Measurements from ENCODE around the gene FGF14. TPM values are rescaled to one million over a fixed set of nuclear protein-coding genes. Genes with fewer than 3 reads are reported as not detected.
A peak's percentile ranks its signal among the peaks of the same experiment; 100 is the strongest.
"Not testable (repeated sequence)": the region's sequence is repeated elsewhere in the genome, so short reads cannot be mapped to it uniquely, and the experiment has no call there.

FGF14 gene
- polyA plus RNA-seq, 1 donor = 0.23 TPM

DNA sequence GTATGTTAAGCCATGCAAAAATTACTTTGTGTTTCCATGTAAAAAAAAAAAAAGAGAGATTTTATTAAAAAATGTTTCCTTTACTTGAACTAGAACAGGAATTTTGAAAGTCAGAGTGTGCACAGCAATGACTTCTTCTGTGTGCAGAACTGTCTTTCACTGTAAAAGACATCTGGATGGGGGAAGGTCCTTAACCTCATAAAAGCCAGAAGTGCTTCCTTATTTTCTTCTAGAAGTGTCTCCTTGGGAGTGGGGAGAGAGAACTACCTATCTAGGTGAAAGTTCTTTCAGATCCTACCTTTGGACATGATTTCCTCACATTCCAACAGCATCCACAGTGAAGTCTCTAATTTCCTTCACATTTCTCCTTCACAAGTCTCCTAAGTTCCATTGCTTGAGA lies 360.3 kb downstream of the FGF14 start:
- no peak for DNase-seq (ENCODE audit: low read depth)

DNA sequence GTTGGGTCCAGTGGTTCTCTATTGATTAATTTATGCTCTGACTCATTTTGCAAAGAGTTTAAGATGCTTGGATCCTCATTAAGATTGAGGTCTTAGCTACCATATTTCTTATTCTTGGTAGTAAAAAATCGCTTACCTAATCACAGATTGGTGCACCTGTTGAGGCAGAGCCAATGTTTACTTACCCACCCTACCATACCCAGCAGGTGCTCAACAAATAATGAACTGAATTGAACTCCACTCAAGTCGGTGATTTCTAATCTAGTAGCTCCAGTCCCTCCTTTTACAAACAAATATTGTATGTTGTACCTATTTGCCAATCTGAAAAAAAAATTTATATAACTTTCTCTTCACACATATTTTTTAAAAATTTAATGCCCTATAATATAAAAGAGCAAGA lies 361.0 kb downstream of the FGF14 start:
- DNase-seq (ENCODE audit: low read depth) = no peak

- no peak for DNase-seq (ENCODE audit: low read depth)
These were observed 362.6 kb downstream of the FGF14 start for GRCh38 chr13:102039264-102039663.

GRCh38 chr13:102038787-102039186 lies 363.1 kb downstream of the FGF14 start:
- no peak for DNase-seq (ENCODE audit: low read depth)

- DNase-seq (ENCODE audit: low read depth) = no peak
These were observed 365.9 kb downstream of the FGF14 start for GRCh38 chr13:102035969-102036368.

- no peak for DNase-seq (ENCODE audit: low read depth)
These were observed 368.0 kb downstream of the FGF14 start for GRCh38 chr13:102033857-102034331.

GRCh38 chr13:102033386-102033785 lies 368.5 kb downstream of the FGF14 start:
- no peak for DNase-seq (ENCODE audit: low read depth)

DNA sequence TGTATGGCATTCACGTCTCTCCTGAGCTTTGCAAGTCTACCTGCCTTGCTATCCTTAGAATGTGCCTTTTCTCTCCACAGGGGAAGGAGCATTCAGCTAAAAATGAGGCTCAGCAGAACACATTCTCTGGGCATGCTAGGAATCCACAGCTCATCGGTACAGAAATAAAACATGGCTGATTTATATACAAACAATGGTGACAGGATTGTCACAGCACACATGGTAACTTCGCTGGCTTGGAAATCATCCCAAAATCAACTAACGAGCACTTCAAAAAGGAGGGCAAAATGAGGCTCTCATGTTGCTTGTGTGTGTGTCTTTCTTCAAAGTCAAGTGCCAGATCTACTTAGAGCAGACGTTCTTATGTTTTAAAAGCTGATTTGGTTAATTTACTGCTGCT lies 373.0 kb downstream of the FGF14 start:
- no peak for DNase-seq (ENCODE audit: low read depth)

DNA sequence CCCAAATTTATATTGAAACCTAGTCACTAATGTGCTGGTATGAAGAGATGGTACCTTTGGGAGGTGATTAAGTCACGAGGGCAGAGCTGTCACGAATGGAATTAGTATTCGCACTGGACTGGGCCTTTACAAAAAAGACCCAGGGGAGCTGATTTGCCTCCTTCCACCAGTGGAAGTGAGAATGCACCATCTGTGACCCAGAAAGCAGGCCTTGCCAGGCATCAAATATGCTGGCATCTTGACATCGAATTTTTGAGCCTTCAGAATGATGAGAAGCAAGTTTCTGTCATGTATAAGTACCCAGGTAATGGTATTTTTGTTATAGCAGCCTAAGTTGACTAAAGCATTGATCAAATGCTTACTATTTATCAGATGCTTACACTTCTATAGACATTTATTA lies 373.6 kb downstream of the FGF14 start:
- DNase-seq (ENCODE audit: low read depth) = no peak

DNA sequence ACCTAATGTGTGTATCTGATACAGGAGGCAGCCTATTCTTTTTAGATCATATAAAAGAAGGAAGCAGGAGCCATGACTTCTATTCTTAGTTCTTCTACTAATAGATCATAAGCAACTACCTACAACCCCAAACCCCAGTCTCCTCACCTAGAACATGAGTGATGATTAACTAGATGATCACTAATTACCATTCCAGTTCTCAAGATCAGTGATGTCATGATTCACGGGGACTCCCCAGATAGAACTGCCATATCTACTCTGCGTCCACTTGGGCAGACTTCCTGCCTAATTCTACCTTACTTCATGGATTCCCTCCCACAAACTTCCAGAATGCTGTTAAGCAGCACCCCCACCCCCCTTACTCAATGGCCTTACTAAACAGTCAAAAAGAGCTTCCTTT lies 380.1 kb downstream of the FGF14 start:
- DNase-seq (ENCODE audit: low read depth) = no peak

DNA sequence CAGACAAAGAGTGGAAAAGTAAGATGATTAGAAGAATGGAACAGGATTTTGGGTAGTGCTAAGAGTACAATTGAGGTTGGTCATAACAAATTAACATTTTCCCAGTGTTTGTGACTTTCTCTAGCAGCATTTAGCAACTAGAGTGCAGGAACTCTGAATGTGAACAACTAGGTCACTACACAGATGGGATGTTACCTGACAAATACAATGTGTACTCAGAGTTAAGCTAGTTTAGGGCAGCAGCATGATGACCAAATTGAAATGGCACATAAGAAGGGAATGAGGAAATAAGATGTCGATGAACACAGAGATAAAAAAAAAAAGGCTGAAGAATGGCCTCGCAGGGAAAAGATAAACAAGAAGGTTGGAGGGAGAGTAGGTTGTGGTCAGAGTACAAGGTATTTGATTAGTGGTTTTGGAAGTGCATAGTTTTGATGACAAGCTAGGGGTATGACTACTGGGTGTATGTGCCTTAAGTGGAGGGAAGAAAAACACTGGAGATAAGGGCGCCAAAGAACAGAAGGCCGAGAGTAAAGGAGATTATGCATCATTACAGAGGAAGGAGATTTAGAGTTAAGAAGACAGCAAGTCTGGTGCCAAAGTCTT lies 381.1 kb downstream of the FGF14 start:
- DNase-seq (ENCODE audit: low read depth) = no peak

DNA sequence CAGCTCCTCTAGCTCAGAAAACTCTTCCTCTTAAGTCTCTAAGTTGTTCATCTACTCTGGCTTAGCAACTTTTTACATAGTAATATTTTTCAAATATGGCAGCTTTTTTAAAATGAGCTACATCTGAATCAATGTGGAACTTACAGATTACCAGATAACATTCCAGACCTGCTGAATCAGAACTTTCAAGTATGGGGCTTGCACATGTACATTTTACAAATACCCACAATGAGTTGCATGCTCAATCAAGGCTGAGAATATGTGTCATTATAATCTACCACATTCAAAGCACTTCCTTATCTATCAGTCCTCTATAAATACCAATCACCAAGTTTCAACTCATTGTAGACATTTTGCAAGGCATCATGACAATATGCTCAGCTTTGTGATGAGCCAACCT lies 383.1 kb downstream of the FGF14 start:
- no peak for DNase-seq (ENCODE audit: low read depth)

DNA sequence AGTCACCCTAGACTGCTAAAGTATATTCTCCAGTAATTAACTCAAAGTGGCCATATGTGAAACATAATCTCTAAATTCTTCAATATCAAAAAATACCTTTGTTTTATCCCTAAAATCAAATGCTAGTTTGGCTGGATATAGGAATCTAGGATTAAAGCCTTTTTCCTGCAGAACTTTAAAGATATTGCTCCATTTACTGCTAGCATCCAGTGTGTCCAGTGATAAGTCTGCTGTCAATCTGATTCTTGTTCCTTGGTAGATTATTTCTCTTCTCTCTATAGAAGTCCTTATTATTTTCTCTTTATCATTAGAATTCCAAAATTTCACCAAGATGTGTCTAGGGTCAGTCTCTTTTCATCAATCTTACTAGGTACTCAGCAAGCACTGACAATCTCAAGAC lies 384.6 kb downstream of the FGF14 start:
- no peak for DNase-seq (ENCODE audit: low read depth)

GRCh38 chr13:102012299-102013293 lies 389.3 kb downstream of the FGF14 start:
- DNase-seq (ENCODE audit: low read depth) = no peak

- DNase-seq (ENCODE audit: low read depth) = not testable (repeated sequence)
These were observed 390.4 kb downstream of the FGF14 start for GRCh38 chr13:102011455-102011854.

DNA sequence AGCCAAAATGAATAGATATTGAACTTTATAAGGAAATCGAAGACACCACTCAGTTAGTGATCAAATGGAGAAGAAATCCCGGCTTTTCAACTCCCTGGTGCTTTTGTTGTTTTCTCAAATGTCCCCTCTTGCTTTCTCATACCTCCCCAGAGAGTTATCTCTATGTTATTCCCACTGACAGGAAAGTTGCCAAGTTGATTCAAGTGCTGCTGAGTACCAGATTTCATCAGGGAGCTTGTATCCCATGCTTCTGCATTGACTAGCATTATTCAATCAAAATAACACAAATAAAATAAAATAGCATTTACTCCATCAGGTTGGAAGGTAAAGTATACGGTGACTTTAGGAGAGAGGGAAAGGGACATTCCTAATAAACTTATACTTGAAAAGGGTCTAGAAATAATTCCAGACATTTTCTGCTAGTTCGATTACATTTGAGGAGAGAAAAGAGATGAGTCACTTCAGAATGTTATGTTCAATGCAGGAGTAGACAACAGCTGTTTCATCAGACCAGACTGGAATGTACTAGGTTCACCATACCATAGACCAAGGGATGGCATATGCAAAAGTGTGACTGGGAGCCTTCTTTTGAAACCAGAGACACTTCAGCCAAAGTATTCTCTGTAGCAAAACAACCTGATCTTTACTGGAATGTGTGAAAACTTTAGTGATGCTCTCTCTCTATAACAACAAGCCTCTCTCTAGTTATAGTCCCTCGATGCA lies 397.8 kb downstream of the FGF14 start:
- DNase-seq (ENCODE audit: low read depth) = no peak

GRCh38 chr13:102002287-102002686 lies 399.6 kb downstream of the FGF14 start:
- no peak for DNase-seq (ENCODE audit: low read depth)

- no peak for DNase-seq (ENCODE audit: low read depth)
These were observed 401.1 kb downstream of the FGF14 start for GRCh38 chr13:102000764-102001163.

DNA sequence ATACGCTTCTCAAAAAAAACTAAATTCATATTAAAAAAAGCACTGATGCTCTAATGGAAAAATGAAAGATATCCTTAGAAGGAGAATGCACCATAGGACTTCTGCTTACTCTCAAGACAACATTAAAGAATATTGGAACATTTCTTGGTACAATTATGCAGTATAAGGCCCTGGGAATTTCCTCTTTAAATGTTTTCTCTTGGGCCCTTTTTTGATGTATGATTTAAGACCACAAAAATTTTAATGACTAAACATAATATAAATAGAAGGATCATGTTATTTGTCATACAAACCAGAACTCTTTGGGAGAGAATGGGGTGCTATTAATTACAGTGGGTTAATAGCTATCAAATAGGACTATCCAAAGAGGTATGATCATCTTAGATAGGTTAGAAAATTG lies 403.7 kb downstream of the FGF14 start:
- no peak for DNase-seq (ENCODE audit: low read depth)

GRCh38 chr13:101996954-101997353 lies 404.9 kb downstream of the FGF14 start:
- no peak for DNase-seq (ENCODE audit: low read depth)

GRCh38 chr13:101989798-101990350 lies 412.0 kb downstream of the FGF14 start:
- DNase-seq (ENCODE audit: low read depth) = no peak

DNA sequence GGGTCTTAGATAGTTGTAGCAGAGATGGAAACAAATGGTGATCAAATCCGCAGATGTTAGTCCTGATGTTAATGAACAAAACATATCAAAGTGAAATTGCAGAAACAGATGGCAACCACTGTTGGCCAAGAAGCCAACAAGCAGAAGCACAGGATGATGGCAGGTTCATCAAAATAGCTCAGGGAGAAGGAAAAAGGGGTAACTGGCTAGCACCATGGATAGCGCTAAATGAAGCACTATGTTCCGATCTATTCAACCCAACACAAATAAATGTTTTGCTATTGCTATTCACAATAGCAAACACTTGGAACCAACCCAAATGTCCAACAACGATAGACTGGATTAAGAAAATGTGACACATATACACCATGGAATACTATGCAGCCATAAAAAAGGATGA lies 413.7 kb downstream of the FGF14 start:
- peak; percentile 2 for DNase-seq (ENCODE audit: low read depth)
